SK-N-SH treated with all-trans-retinoic acid at 6 μM for 48 hours (cell line): ENCODE measurements around the gene TPRN.

Source experiments
- ATAC-seq: fragments of 200-7000 bp; cut with Tn5 transposase; 3 replicates; pipeline ENCODE4 v1.9.1; 2020; ENCODE audit warnings: mild to moderate bottlenecking, moderate library complexity
- ARNTL ChIP-seq: fragments of 450-650 bp; formaldehyde crosslinking; IDR thresholded peaks from 2 replicates; pipeline ENCODE4 v1.5.0; 2020; ENCODE audit warnings: low read depth, mild to moderate bottlenecking, moderate library complexity, borderline replicate concordance
- BACH2 ChIP-seq: fragments of 250-450 bp; sonication (Bioruptor Pico); IDR thresholded peaks from 2 replicates; pipeline ENCODE4 v1.9.0; 2021; ENCODE audit warnings: mild to moderate bottlenecking, borderline replicate concordance
- CSRNP3 ChIP-seq: fragments of 250-450 bp; sonication (Bioruptor Pico); IDR thresholded peaks from 2 replicates; pipeline ENCODE4 v1.5.1; 2021; ENCODE audit warnings: mild to moderate bottlenecking, moderate library complexity
- ESRRG ChIP-seq: fragments of 250-450 bp; sonication (Bioruptor Pico); IDR thresholded peaks from 2 replicates; pipeline ENCODE4 v1.6.1; 2021; ENCODE audit warnings: mild to moderate bottlenecking
- GLIS3 ChIP-seq: fragments of 250-450 bp; sonication (Bioruptor Pico); IDR thresholded peaks from 2 replicates; pipeline ENCODE4 v1.5.0; 2020; ENCODE audit warnings: mild to moderate bottlenecking, moderate library complexity
- ISL1 ChIP-seq: fragments of 250-450 bp; sonication (Bioruptor Pico); IDR thresholded peaks from 2 replicates; pipeline ENCODE4 v2.1.2; 2022; ENCODE audit warnings: mild to moderate bottlenecking, moderate library complexity
- OSR1 ChIP-seq: fragments of 250-450 bp; sonication (Bioruptor Pico); IDR thresholded peaks from 2 replicates; pipeline ENCODE4 v1.8.0; 2022; ENCODE audit warnings: moderate library complexity, mild to moderate bottlenecking, inconsistent platforms
- POU6F1 ChIP-seq: fragments of 250-450 bp; sonication (Bioruptor Pico); IDR thresholded peaks from 2 replicates; pipeline ENCODE4 v1.8.0; 2021; ENCODE audit warnings: low read depth, mild to moderate bottlenecking, moderate library complexity, borderline replicate concordance
- RARB ChIP-seq: fragments of 250-450 bp; sonication (Bioruptor Pico); IDR thresholded peaks from 2 replicates; pipeline ENCODE4 v1.8.0; 2021; ENCODE audit warnings: mild to moderate bottlenecking, moderate library complexity
- TCF4 ChIP-seq: fragments of 250-450 bp; sonication (Bioruptor Pico); IDR thresholded peaks from 2 replicates; pipeline ENCODE4 v1.8.0; 2021; ENCODE audit warnings: mild to moderate bottlenecking, moderate library complexity, borderline replicate concordance
- TOX ChIP-seq: fragments of 250-450 bp; sonication (Bioruptor Pico); IDR thresholded peaks from 2 replicates; pipeline ENCODE4 v1.8.0; 2021; ENCODE audit warnings: mild to moderate bottlenecking, moderate library complexity, borderline replicate concordance
- ZC3H10 ChIP-seq: fragments of 250-450 bp; sonication (Bioruptor Pico); IDR thresholded peaks from 2 replicates; pipeline ENCODE4 v1.5.1; 2021; ENCODE audit warnings: mild to moderate bottlenecking, moderate library complexity
- ZFP3 ChIP-seq: fragments of 250-450 bp; sonication (Bioruptor Pico); IDR thresholded peaks from 2 replicates; pipeline ENCODE4 v1.5.0; 2020; ENCODE audit warnings: mild to moderate bottlenecking, moderate library complexity
- ZFP30 ChIP-seq: fragments of 450-650 bp; formaldehyde crosslinking; IDR thresholded peaks from 2 replicates; pipeline ENCODE4 v1.5.0; 2022; ENCODE audit warnings: mild to moderate bottlenecking, moderate library complexity
- ZNF565 ChIP-seq: fragments of 450-650 bp; formaldehyde crosslinking; conservative IDR thresholded peaks from 2 replicates; pipeline ENCODE4 v1.5.0; 2020; ENCODE audit warnings: low read depth, mild to moderate bottlenecking, moderate library complexity
- ZNF70 ChIP-seq: fragments of 450-650 bp; formaldehyde crosslinking; IDR thresholded peaks from 2 replicates; pipeline ENCODE4 v1.5.0; 2020; ENCODE audit warnings: mild to moderate bottlenecking, moderate library complexity
- ZNF8 ChIP-seq: fragments of 450-650 bp; formaldehyde crosslinking; IDR thresholded peaks from 2 replicates; pipeline ENCODE4 v1.5.0; 2020; ENCODE audit warnings: mild to moderate bottlenecking, moderate library complexity
- TF ChIP-seq, protein P1 (sequence below): fragments of 250-450 bp; sonication (Bioruptor Pico); IDR thresholded peaks from 2 replicates; pipeline ENCODE4 v1.8.0; 2020; ENCODE audit warnings: mild to moderate bottlenecking, moderate library complexity, borderline replicate concordance
- TF ChIP-seq, protein P2 (sequence below): fragments of 250-450 bp; sonication (Bioruptor Pico); IDR thresholded peaks from 2 replicates; pipeline ENCODE4 v1.5.0; 2020; ENCODE audit warnings: mild to moderate bottlenecking, moderate library complexity
- TF ChIP-seq, protein P3 (sequence below): fragments of 250-450 bp; sonication (Bioruptor Pico); IDR thresholded peaks from 2 replicates; pipeline ENCODE4 v1.5.1; 2020; ENCODE audit warnings: low read depth, mild to moderate bottlenecking, moderate library complexity

The TPRN gene

DNA sequence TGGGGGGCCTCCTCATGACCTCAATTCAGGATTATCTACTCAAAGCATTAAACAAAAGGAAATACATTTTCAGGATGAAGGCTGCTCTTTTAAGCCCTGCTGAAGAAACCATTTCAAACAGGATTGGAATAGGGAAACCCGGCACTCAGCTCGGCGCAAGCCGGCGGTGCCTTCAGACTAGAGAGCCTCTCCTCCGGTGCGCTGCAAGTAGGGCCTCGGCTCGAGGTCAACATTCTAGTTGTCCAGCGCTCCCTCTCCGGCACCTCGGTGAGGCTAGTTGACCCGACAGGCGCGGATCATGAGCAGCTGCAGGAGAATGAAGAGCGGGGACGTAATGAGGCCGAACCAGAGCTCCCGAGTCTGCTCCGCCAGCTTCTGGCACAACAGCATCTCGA is 4.2 kb upstream of the TPRN start (continued):
- TF ChIP-seq, protein P1, sequence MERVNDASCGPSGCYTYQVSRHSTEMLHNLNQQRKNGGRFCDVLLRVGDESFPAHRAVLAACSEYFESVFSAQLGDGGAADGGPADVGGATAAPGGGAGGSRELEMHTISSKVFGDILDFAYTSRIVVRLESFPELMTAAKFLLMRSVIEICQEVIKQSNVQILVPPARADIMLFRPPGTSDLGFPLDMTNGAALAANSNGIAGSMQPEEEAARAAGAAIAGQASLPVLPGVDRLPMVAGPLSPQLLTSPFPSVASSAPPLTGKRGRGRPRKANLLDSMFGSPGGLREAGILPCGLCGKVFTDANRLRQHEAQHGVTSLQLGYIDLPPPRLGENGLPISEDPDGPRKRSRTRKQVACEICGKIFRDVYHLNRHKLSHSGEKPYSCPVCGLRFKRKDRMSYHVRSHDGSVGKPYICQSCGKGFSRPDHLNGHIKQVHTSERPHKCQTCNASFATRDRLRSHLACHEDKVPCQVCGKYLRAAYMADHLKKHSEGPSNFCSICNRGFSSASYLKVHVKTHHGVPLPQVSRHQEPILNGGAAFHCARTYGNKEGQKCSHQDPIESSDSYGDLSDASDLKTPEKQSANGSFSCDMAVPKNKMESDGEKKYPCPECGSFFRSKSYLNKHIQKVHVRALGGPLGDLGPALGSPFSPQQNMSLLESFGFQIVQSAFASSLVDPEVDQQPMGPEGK (CRISPR knock-in tag), result no peak
- TF ChIP-seq ZNF8 (CRISPR knock-in tag), result no peak
- no peak for TF ChIP-seq OSR1
- TF ChIP-seq, protein P2, sequence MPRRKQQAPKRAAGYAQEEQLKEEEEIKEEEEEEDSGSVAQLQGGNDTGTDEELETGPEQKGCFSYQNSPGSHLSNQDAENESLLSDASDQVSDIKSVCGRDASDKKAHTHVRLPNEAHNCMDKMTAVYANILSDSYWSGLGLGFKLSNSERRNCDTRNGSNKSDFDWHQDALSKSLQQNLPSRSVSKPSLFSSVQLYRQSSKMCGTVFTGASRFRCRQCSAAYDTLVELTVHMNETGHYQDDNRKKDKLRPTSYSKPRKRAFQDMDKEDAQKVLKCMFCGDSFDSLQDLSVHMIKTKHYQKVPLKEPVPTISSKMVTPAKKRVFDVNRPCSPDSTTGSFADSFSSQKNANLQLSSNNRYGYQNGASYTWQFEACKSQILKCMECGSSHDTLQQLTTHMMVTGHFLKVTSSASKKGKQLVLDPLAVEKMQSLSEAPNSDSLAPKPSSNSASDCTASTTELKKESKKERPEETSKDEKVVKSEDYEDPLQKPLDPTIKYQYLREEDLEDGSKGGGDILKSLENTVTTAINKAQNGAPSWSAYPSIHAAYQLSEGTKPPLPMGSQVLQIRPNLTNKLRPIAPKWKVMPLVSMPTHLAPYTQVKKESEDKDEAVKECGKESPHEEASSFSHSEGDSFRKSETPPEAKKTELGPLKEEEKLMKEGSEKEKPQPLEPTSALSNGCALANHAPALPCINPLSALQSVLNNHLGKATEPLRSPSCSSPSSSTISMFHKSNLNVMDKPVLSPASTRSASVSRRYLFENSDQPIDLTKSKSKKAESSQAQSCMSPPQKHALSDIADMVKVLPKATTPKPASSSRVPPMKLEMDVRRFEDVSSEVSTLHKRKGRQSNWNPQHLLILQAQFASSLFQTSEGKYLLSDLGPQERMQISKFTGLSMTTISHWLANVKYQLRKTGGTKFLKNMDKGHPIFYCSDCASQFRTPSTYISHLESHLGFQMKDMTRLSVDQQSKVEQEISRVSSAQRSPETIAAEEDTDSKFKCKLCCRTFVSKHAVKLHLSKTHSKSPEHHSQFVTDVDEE (CRISPR knock-in tag), result no peak
- TF ChIP-seq, protein P3, sequence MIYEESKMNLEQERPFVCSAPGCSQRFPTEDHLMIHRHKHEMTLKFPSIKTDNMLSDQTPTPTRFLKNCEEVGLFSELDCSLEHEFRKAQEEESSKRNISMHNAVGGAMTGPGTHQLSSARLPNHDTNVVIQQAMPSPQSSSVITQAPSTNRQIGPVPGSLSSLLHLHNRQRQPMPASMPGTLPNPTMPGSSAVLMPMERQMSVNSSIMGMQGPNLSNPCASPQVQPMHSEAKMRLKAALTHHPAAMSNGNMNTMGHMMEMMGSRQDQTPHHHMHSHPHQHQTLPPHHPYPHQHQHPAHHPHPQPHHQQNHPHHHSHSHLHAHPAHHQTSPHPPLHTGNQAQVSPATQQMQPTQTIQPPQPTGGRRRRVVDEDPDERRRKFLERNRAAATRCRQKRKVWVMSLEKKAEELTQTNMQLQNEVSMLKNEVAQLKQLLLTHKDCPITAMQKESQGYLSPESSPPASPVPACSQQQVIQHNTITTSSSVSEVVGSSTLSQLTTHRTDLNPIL (CRISPR knock-in tag), result no peak

GRCh38 chr9:137202966-137203365 is 2.4 kb upstream of the TPRN start:
- no peak for TF ChIP-seq ISL1
- TF ChIP-seq ARNTL, result no peak
- TF ChIP-seq, all 23 proteins: peak for 0

GRCh38 chr9:137201205-137201868 is 796 bp upstream of the TPRN start:
- ATAC-seq, result no peak; the same call in 2 of the 3 replicates
- TF ChIP-seq TOX (CRISPR knock-in tag) (no peak), BACH2 (CRISPR knock-in tag) (no peak), CSRNP3 (CRISPR knock-in tag) (no peak), OSR1 (no peak)

More at GRCh38 chr9:137202966-137203365, 2.4 kb upstream of the TPRN start:
- no peak for ATAC-seq

DNA sequence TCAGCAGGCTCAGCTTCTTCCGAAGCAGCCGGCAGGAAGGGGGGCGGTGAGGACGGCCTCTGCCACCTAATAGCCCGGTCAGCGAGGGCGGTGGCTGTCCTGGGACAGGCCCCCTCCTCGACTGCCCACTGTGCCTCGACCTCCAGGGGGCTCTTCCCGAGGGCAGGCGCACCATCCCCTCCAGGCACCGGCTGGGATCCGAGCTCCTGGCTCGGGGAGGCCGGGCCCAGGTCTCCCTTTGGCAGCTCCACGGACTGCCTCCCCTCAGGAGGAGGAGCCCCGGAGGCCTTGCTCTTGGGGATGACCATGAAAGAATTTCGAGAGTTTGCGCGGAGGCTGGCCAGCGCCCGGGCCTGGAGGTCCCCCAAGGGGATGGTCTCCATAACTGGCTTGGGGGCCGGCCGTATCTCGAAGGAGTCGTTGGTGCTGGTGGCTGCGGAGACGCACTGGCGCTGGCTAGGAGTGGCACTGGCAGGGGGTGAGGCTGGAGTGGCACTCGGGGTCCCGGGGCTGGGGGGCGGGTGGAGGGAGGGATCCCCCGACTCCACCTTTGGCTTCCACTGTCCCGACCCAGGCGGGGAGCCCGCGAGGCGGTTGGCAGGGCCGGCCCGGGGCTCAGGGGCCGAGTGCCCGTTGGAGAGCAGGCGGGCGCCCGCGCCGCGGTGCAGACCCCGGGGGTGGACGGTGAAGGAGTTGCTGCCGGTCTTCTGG is 975 bp downstream of the TPRN start:
- TF ChIP-seq ARNTL (no peak), TCF4 (CRISPR knock-in tag) (no peak)
- no peak for ATAC-seq

DNA sequence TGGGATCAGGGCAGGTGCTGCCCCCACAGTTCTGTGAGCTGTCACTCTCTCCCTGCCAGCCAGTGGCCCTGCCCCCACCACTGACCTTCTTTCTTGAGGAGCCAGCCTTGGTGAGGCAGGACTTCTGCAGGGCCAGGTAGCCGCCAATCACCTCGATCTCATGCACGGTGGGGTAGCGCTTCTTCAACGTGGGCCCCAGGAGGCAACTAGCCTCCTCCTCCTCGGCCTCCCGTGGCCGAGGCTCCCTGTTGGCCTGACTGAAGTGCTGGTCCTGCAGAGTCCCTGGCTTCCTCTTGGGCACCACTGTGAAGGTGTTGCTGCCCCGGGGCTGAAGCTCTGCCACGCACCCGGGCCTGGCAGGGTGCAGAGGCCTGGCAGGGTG is 1.6 kb downstream of the TPRN start:
- no peak for ATAC-seq
- no peak for TF ChIP-seq BACH2 (CRISPR knock-in tag)
- no peak for TF ChIP-seq TCF4 (CRISPR knock-in tag)
- TF ChIP-seq GLIS3 (CRISPR knock-in tag), result no peak
- no peak for TF ChIP-seq ZFP30 (CRISPR knock-in tag)
- no peak for TF ChIP-seq ZNF565 (CRISPR knock-in tag)
- TF ChIP-seq POU6F1 (CRISPR knock-in tag), result no peak
- no peak for TF ChIP-seq ZNF70
- TF ChIP-seq, protein P3 (CRISPR knock-in tag), result no peak
- no peak for TF ChIP-seq ISL1
- TF ChIP-seq, protein P2 (CRISPR knock-in tag), result no peak
- no peak for TF ChIP-seq ZFP3 (CRISPR knock-in tag)
- no peak for TF ChIP-seq OSR1
- no peak for TF ChIP-seq ESRRG (CRISPR knock-in tag)
- no peak for TF ChIP-seq ZC3H10 (CRISPR knock-in tag)
- TF ChIP-seq RARB (CRISPR knock-in tag), result no peak
